WTC11 (cell line): ENCODE data around the gene CDYL. TPM values are rescaled to one million over a fixed set of nuclear protein-coding genes. Genes with fewer than 3 reads are reported as not detected.

Experiments used
- ATAC-seq: fragments of 200-7000 bp; cut with Tn5 transposase; 2 replicates; pipeline ENCODE4 v1.10.0; 2021; ENCODE audit warnings: mild to moderate bottlenecking, moderate library complexity
- CTCF ChIA-PET: fragments of 300-600 bp; sonication (Branson Sonifier 250); formaldehyde crosslinking; loops from one replicate; lab custom pipeline; 2021; ENCODE audit warnings: antibody characterized with exemption; lab: Charles Lee
- POLR2A ChIA-PET: fragments of 350-600 bp; sonication (Branson Sonifier 250); formaldehyde crosslinking; loops from one replicate; lab custom pipeline; 2021; ENCODE audit warnings: antibody characterized with exemption; lab: Charles Lee
- DNase-seq: peaks from one replicate; pipeline ENCODE4 v3.0.0; 2021; ENCODE audit warnings: low spot score
- H3K27ac Mint-ChIP-seq: 2 replicates; pipeline ENCODE4 v1.8.0; 2021; ENCODE audit warnings: mixed read lengths
- H3K27me3 Mint-ChIP-seq: 2 replicates; pipeline ENCODE4 v1.8.0; 2021; ENCODE audit warnings: low read depth, mild to moderate bottlenecking, moderate library complexity, mixed read lengths
- H3K36me3 Mint-ChIP-seq: 2 replicates; pipeline ENCODE4 v1.8.0; 2021; ENCODE audit warnings: mixed read lengths
- H3K4me1 Mint-ChIP-seq: 2 replicates; pipeline ENCODE4 v1.8.0; 2022; ENCODE audit warnings: mixed read lengths
- H3K4me3 Mint-ChIP-seq: 2 replicates; pipeline ENCODE4 v1.8.0; 2021; ENCODE audit warnings: mild to moderate bottlenecking, moderate library complexity, mixed read lengths
- H3K9me3 Mint-ChIP-seq: 2 replicates; pipeline ENCODE4 v1.8.0; 2021; ENCODE audit warnings: mixed read lengths
- AR ChIP-seq: fragments of 250-450 bp; sonication (Bioruptor Pico); IDR thresholded peaks from 2 replicates; pipeline ENCODE4 v1.9.0; 2021; ENCODE audit warnings: mild to moderate bottlenecking
- ATF1 ChIP-seq: sonication (generic); formaldehyde crosslinking; IDR thresholded peaks from 2 replicates; pipeline ENCODE4 v1.8.1; 2023; ENCODE audit warnings: mild to moderate bottlenecking, moderate library complexity, missing genetic modification reagents
- ATF2 ChIP-seq: sonication (generic); formaldehyde crosslinking; IDR thresholded peaks from 2 replicates; pipeline ENCODE4 v1.8.1; 2022; ENCODE audit warnings: low read depth, missing genetic modification reagents, borderline replicate concordance
- CREB1 ChIP-seq: sonication (generic); formaldehyde crosslinking; IDR thresholded peaks from 2 replicates; pipeline ENCODE4 v1.8.0; 2023; ENCODE audit warnings: mild to moderate bottlenecking, missing genetic modification reagents
- CREM ChIP-seq: sonication (generic); formaldehyde crosslinking; IDR thresholded peaks from 2 replicates; pipeline ENCODE4 v1.8.1; 2022; ENCODE audit warnings: mild to moderate bottlenecking, missing genetic modification reagents, moderate library complexity
- CTCF ChIP-seq: fragments of 200-600 bp; IDR thresholded peaks from 2 replicates; pipeline ENCODE4 v1.8.0; 2022; ENCODE audit warnings: antibody characterized with exemption
- FOXK1 ChIP-seq: sonication (generic); formaldehyde crosslinking; IDR thresholded peaks from 2 replicates; pipeline ENCODE4 v1.8.0; 2022; ENCODE audit warnings: mild to moderate bottlenecking, moderate library complexity, missing genetic modification reagents
- HMGA2 ChIP-seq: fragments of 250-450 bp; sonication (Bioruptor Pico); IDR thresholded peaks from 2 replicates; pipeline ENCODE4 v1.4.0; 2021; ENCODE audit warnings: mild to moderate bottlenecking, moderate library complexity
- NFE2L1 ChIP-seq: sonication (generic); formaldehyde crosslinking; IDR thresholded peaks from 2 replicates; pipeline ENCODE4 v1.8.1; 2023; ENCODE audit warnings: missing genetic modification reagents
- OVOL2 ChIP-seq: fragments of 250-450 bp; sonication (Bioruptor Pico); IDR thresholded peaks from 2 replicates; pipeline ENCODE4 v1.9.0; 2021; ENCODE audit warnings: mild to moderate bottlenecking, borderline replicate concordance
- RORB ChIP-seq: fragments of 250-450 bp; sonication (Bioruptor Pico); IDR thresholded peaks from 2 replicates; pipeline ENCODE4 v1.9.0; 2021; ENCODE audit warnings: mild to moderate bottlenecking
- SOX15 ChIP-seq: fragments of 250-450 bp; sonication (Bioruptor Pico); IDR thresholded peaks from 2 replicates; pipeline ENCODE4 v1.9.0; 2021; ENCODE audit warnings: mild to moderate bottlenecking
- ZNF396 ChIP-seq: fragments of 250-450 bp; sonication (Bioruptor Pico); IDR thresholded peaks from 2 replicates; pipeline ENCODE4 v1.8.0; 2021; ENCODE audit warnings: mild to moderate bottlenecking, moderate library complexity, borderline replicate concordance
- total RNA-seq: library from RNA; stranded (reverse); gene quantifications from 3 replicates; pipeline ENCODE4 v1.2.3, GENCODE V29; 2021
- TF ChIP-seq, protein P1 (sequence below): sonication (generic); formaldehyde crosslinking; IDR thresholded peaks from 2 replicates; pipeline ENCODE4 v1.8.0; 2023; ENCODE audit warnings: mild to moderate bottlenecking, missing genetic modification reagents

Gene CDYL
- total RNA-seq, 1 experiment from 2014 or later, result 92.0 TPM

DNA sequence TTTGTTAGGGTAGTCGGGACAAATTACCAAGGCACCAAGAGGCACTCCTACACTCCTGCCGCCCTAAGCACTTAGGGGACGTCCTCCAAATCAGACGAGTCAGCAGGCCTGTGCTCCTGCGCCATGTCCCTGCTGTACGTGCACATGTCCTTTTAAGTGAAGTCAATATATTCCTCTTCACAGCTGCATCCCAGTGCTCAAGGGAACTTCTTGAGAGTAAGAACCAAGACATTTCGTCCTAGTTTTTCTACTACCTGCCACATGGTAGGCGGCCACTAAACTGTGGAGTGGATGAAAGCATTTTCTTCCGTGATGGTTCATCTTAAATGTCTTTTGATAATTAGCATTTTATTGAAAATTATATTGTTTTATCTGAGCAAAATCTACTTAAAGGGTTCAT lies 126.9 kb downstream of the CDYL start:
- CTCF ChIA-PET, result interaction anchor here (1.0 to 1.1 kb wide), 2 partner anchors 10 to 678 kb away, joined by 3 to 4 read pairs; no protein-coding TSS in a partner anchor
- H3K27ac Mint-ChIP-seq, result no peak overlapping the region
- POLR2A ChIA-PET, result no interaction called here

DNA sequence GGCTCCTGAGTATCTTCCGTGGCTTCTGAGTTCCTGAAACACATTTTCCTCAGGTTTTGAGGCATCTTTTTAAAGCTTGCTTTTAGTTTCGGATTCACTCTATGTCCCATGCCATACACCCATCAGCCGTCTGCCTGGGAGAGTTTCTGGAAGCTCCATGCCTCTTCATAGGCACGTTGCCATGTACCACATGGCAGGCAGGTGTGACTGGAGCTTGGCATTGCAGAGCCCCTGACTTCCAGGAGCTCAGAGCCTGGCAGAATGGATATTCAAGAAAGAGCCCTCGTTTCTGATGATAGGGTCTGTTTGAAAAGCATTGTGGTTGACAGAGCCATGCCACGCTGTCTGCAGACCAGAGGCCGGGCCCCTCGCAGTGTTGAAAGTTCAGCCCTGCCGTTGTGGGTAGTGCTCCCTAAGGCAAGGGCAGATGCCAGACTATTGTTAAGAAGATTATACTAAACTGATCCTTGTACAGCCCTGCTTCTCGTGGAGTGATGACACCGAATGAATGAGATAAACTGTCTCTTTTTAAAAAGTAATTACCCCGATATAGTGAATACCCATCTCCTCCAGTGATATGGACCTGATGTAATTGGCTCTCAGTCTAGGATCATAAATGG lies 127.7 kb downstream of the CDYL start:
- ChIA-PET POLR2A (no interaction called here), CTCF (interaction anchor here (1.0 to 1.1 kb wide), 2 partner anchors 9 to 679 kb away, joined by 3 to 4 read pairs; no protein-coding TSS in a partner anchor)
- no peak overlapping the region for H3K4me3 Mint-ChIP-seq
- no peak for ATAC-seq
- no peak for DNase-seq
- peaks cover 9% of the 10 kb centered on the region for H3K9me3 Mint-ChIP-seq
- peaks cover 58% of the 10 kb centered on the region for H3K4me1 Mint-ChIP-seq
- H3K27ac Mint-ChIP-seq, result no peak overlapping the region
- peaks cover 15% of the 10 kb centered on the region for H3K36me3 Mint-ChIP-seq
- TF ChIP-seq OVOL2 (no peak), CTCF (no peak), AR (CRISPR knock-in tag) (no peak), NFE2L1 (CRISPR knock-in tag) (no peak), ATF1 (CRISPR knock-in tag) (no peak), FOXK1 (CRISPR knock-in tag) (no peak), HMGA2 (CRISPR knock-in tag) (no peak), SOX15 (CRISPR knock-in tag) (no peak), CREB1 (CRISPR knock-in tag) (no peak), ZNF396 (no peak), ATF2 (CRISPR knock-in tag) (no peak)
- TF ChIP-seq, protein P1, sequence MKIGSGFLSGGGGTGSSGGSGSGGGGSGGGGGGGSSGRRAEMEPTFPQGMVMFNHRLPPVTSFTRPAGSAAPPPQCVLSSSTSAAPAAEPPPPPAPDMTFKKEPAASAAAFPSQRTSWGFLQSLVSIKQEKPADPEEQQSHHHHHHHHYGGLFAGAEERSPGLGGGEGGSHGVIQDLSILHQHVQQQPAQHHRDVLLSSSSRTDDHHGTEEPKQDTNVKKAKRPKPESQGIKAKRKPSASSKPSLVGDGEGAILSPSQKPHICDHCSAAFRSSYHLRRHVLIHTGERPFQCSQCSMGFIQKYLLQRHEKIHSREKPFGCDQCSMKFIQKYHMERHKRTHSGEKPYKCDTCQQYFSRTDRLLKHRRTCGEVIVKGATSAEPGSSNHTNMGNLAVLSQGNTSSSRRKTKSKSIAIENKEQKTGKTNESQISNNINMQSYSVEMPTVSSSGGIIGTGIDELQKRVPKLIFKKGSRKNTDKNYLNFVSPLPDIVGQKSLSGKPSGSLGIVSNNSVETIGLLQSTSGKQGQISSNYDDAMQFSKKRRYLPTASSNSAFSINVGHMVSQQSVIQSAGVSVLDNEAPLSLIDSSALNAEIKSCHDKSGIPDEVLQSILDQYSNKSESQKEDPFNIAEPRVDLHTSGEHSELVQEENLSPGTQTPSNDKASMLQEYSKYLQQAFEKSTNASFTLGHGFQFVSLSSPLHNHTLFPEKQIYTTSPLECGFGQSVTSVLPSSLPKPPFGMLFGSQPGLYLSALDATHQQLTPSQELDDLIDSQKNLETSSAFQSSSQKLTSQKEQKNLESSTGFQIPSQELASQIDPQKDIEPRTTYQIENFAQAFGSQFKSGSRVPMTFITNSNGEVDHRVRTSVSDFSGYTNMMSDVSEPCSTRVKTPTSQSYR (CRISPR knock-in tag), result no peak
- no peaks in the 10 kb centered on the region for H3K27me3 Mint-ChIP-seq

More for the DNA sequence above, 126.9 kb downstream of the CDYL start:
- Mint-ChIP-seq H3K36me3 (peaks cover 21% of the 10 kb centered on the region), H3K4me3 (no peak overlapping the region), H3K27me3 (no peaks in the 10 kb centered on the region), H3K9me3 (peaks cover 11% of the 10 kb centered on the region), H3K4me1 (peaks cover 51% of the 10 kb centered on the region)
- TF ChIP-seq CREM (CRISPR knock-in tag) (no peak), RORB (CRISPR knock-in tag) (no peak)
- DNase-seq (no peak), ATAC-seq (no peak)
